ENCODE data around the gene NR2F6.
A peak's percentile ranks its signal among the peaks of the same experiment; 100 is the strongest.

NR2F6 gene

GRCh38 chr19:17216058-17216670 is 29.6 kb downstream of the NR2F6 start:
- Histone ChIP-seq H3K4me1 (ENCODE audit: control insufficient read depth in 1 of 2, insufficient read depth in 1 of 2, low read depth in 1 of 2, low read length in 1 of 2) (peaks cover 12 to 13% of the 10 kb centered on the region in 2 experiments), H3K36me3 (peaks cover 30% of the 10 kb centered on the region), H3K27me3 (no peaks in the 10 kb centered on the region), H3K27ac (peak overlapping the region; percentile 94), H3K9me3 (no peaks in the 10 kb centered on the region), H3K4me3 (ENCODE audit: low read depth in 1 of 2, low read length in 1 of 2) (peak overlapping the region in 1 of 2 experiments; percentile 68)
- TF ChIP-seq CTCF (IDR thresholded peaks at IDR 0.05), result no peak

GRCh38 chr19:17215127-17215971 is 30.4 kb downstream of the NR2F6 start, which contains the start of gene USE1:
TSS of gene USE1 (plus strand) at chr19:17215357. CDS start at chr19:17215406, 49 bp downstream.
- H3K27me3 ChIP-seq, result no peaks in the 10 kb centered on the region
- H3K27ac ChIP-seq, result peak within 1 kb of the TSS; percentile 94
- H3K4me3 ChIP-seq (ENCODE audit: low read depth in 1 of 2, low read length in 1 of 2), result peak within 1 kb of the TSS; percentile 68 to 82
- peaks cover 38% of the 10 kb centered on the region for H3K36me3 ChIP-seq
- H3K4me1 ChIP-seq (ENCODE audit: control insufficient read depth in 1 of 2, insufficient read depth in 1 of 2, low read depth in 1 of 2, low read length in 1 of 2), result peaks cover 12 to 13% of the 10 kb centered on the region in 2 experiments
- TF ChIP-seq CTCF (IDR thresholded peaks at IDR 0.05), result peak; percentile 50
- no peaks in the 10 kb centered on the region for H3K9me3 ChIP-seq

GRCh38 chr19:17214508-17215126 is 31.1 kb downstream of the NR2F6 start:
- H3K9me3 ChIP-seq, result no peaks in the 10 kb centered on the region
- H3K27me3 ChIP-seq, result no peaks in the 10 kb centered on the region
- peaks cover 12 to 13% of the 10 kb centered on the region in 2 experiments for H3K4me1 ChIP-seq (ENCODE audit: control insufficient read depth in 1 of 2, insufficient read depth in 1 of 2, low read depth in 1 of 2, low read length in 1 of 2)
- no peak for TF ChIP-seq CTCF (IDR thresholded peaks at IDR 0.05)
- H3K4me3 ChIP-seq (ENCODE audit: low read depth in 1 of 2, low read length in 1 of 2), result peak overlapping the region; percentile 68 to 82
- peak overlapping the region; percentile 94 for H3K27ac ChIP-seq
- H3K36me3 ChIP-seq, result peaks cover 46% of the 10 kb centered on the region

- no peak for TF ChIP-seq CTCF (IDR thresholded peaks at IDR 0.05)
- no peaks in the 10 kb centered on the region for H3K27me3 ChIP-seq
- no peaks in the 10 kb centered on the region for H3K9me3 ChIP-seq
- H3K4me3 ChIP-seq (ENCODE audit: low read depth in 1 of 2, low read length in 1 of 2), result no peak overlapping the region
- H3K27ac ChIP-seq, result peak overlapping the region; percentile 59
- H3K36me3 ChIP-seq, result peaks cover 55% of the 10 kb centered on the region
- H3K4me1 ChIP-seq (ENCODE audit: control insufficient read depth in 1 of 2, insufficient read depth in 1 of 2, low read depth in 1 of 2, low read length in 1 of 2), result peaks cover 12 to 13% of the 10 kb centered on the region in 2 experiments
Measured at GRCh38 chr19:17213334-17213733, 32.4 kb downstream of the NR2F6 start.

- TF ChIP-seq CTCF (IDR thresholded peaks at IDR 0.05), result no peak
- H3K4me3 ChIP-seq (ENCODE audit: low read depth in 1 of 2, low read length in 1 of 2), result no peak overlapping the region
- H3K9me3 ChIP-seq, result no peaks in the 10 kb centered on the region
- no peak overlapping the region for H3K27ac ChIP-seq
- no peaks in the 10 kb centered on the region for H3K27me3 ChIP-seq
- H3K4me1 ChIP-seq (ENCODE audit: control insufficient read depth in 1 of 2, insufficient read depth in 1 of 2, low read depth in 1 of 2, low read length in 1 of 2), result peaks cover 12 to 13% of the 10 kb centered on the region in 2 experiments
- H3K36me3 ChIP-seq, result peaks cover 68% of the 10 kb centered on the region
Measured at GRCh38 chr19:17211547-17212446, 33.9 kb downstream of the NR2F6 start.
